Activated naive CD4-positive, alpha-beta T cell treated with Interleukin-2 at 50 U/mL for 16 hours (primary cell): ENCODE data around the gene AHRR.
"Not testable (repeated sequence)": the region's sequence is repeated elsewhere in the genome, so short reads cannot be mapped to it uniquely, and the experiment has no call there.

Experiments
- DNase-seq: peaks from one replicate; pipeline ENCODE4 v3.0.0-alpha.2; 2020

The AHRR gene

GRCh38 chr5:368183-369084 lies 46.9 kb downstream of the AHRR start:
- DNase-seq = no peak

GRCh38 chr5:369151-369868 lies 47.8 kb downstream of the AHRR start:
- no peak for DNase-seq

- DNase-seq = not testable (repeated sequence)
These were observed 48.3 kb downstream of the AHRR start for GRCh38 chr5:369869-370236.

- DNase-seq = no peak
These were observed 48.9 kb downstream of the AHRR start for GRCh38 chr5:370311-370958.

GRCh38 chr5:370959-371810 lies 49.7 kb downstream of the AHRR start:
- no peak for DNase-seq

GRCh38 chr5:371811-372555 lies 50.5 kb downstream of the AHRR start:
- DNase-seq = no peak

- no peak for DNase-seq
These were observed 51.1 kb downstream of the AHRR start for GRCh38 chr5:372556-372995.

- DNase-seq = no peak
These were observed 51.6 kb downstream of the AHRR start for GRCh38 chr5:372996-373709.

- DNase-seq = peak; percentile 82
These were observed 52.4 kb downstream of the AHRR start for GRCh38 chr5:373710-374602.

- no peak for DNase-seq
These were observed 53.3 kb downstream of the AHRR start for GRCh38 chr5:374631-375335.

GRCh38 chr5:375336-375920 lies 53.9 kb downstream of the AHRR start:
- DNase-seq = no peak

GRCh38 chr5:375921-376798 lies 54.6 kb downstream of the AHRR start:
- no peak for DNase-seq

- no peak for DNase-seq
These were observed 55.3 kb downstream of the AHRR start for GRCh38 chr5:376799-377325.

- no peak for DNase-seq
These were observed 55.9 kb downstream of the AHRR start for GRCh38 chr5:377326-377981.

GRCh38 chr5:378301-378891 lies 56.9 kb downstream of the AHRR start:
- peak; percentile 56 for DNase-seq

GRCh38 chr5:378976-379742 lies 57.6 kb downstream of the AHRR start:
- DNase-seq = no peak
